Measurements from ENCODE around the gene FOXO3. TPM values are rescaled to one million over a fixed set of nuclear protein-coding genes. Genes with fewer than 3 reads are reported as not detected.
"Not testable (repeated sequence)": the region's sequence is repeated elsewhere in the genome, so short reads cannot be mapped to it uniquely, and the experiment has no call there.

FOXO3 gene
- total and polyA plus RNA-seq, 4 donors, result 32.1 to 46.5 (median 40.6) TPM

DNA sequence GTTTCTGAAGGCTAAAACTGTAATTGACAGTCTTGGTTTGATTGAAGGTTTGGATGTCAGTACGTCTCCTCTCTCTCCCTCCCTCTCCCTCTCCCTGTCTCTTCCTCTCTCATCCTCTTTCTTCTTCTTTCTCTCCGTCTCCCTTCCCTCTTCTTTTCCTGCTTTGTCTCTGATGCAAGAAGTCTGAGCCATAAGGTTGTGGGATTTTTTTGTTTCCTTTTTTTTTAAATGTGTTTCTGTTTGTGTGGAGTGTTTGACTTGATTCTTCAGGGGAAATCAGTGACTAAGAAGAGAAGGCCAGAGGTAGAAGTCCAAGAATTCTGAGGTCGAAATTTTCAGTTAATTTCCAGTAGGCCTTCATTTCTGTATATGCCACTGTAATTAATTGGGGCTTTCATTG is 111.9 kb downstream of the FOXO3 start:
- Histone ChIP-seq H3K27ac (ENCODE audit: low read depth, low read length) (no peak overlapping the region), H3K27me3 (ENCODE audit: control insufficient read depth, insufficient read depth, low read length) (no peaks in the 10 kb centered on the region), H3K36me3 (ENCODE audit: control insufficient read depth, insufficient read depth, low read length) (no peaks in the 10 kb centered on the region), H3K9me3 (ENCODE audit: control insufficient read depth, insufficient read depth, low read length) (no peaks in the 10 kb centered on the region), H3K4me3 (ENCODE audit: low read depth, low read length) (no peak overlapping the region), H3K4me1 (ENCODE audit: control insufficient read depth, insufficient read depth, low read length) (peaks cover 18% of the 10 kb centered on the region)
- 89% methylated on average over 1 of the region's 3 CpGs for WGBS (ENCODE audit: insufficient coverage)
- no peak for DNase-seq (ENCODE audit: low read depth in 4 of 6, low spot score in 6 of 6)

GRCh38 chr6:108673153-108673552 is 112.4 kb downstream of the FOXO3 start:
- Histone ChIP-seq H3K4me3 (ENCODE audit: low read depth, low read length) (no peak overlapping the region), H3K9me3 (ENCODE audit: control insufficient read depth, insufficient read depth, low read length) (no peaks in the 10 kb centered on the region), H3K27ac (ENCODE audit: low read depth, low read length) (no peak overlapping the region), H3K27me3 (ENCODE audit: control insufficient read depth, insufficient read depth, low read length) (no peaks in the 10 kb centered on the region), H3K36me3 (ENCODE audit: control insufficient read depth, insufficient read depth, low read length) (no peaks in the 10 kb centered on the region), H3K4me1 (ENCODE audit: control insufficient read depth, insufficient read depth, low read length) (peaks cover 16% of the 10 kb centered on the region)
- WGBS (ENCODE audit: insufficient coverage), result 91% methylated on average over 4 of the region's 6 CpGs
- DNase-seq (ENCODE audit: low read depth in 4 of 6, low spot score in 6 of 6), result no peak

GRCh38 chr6:108673602-108674001 is 112.9 kb downstream of the FOXO3 start:
- 22% methylated on average over 1 of the region's 2 CpGs for WGBS (ENCODE audit: insufficient coverage)
- no peak for DNase-seq (ENCODE audit: low read depth in 4 of 6, low spot score in 6 of 6)
- no peaks in the 10 kb centered on the region for H3K36me3 ChIP-seq (ENCODE audit: control insufficient read depth, insufficient read depth, low read length)
- H3K27ac ChIP-seq (ENCODE audit: low read depth, low read length), result no peak overlapping the region
- peaks cover 14% of the 10 kb centered on the region for H3K4me1 ChIP-seq (ENCODE audit: control insufficient read depth, insufficient read depth, low read length)
- H3K4me3 ChIP-seq (ENCODE audit: low read depth, low read length), result no peak overlapping the region
- no peaks in the 10 kb centered on the region for H3K27me3 ChIP-seq (ENCODE audit: control insufficient read depth, insufficient read depth, low read length)
- no peaks in the 10 kb centered on the region for H3K9me3 ChIP-seq (ENCODE audit: control insufficient read depth, insufficient read depth, low read length)

DNA sequence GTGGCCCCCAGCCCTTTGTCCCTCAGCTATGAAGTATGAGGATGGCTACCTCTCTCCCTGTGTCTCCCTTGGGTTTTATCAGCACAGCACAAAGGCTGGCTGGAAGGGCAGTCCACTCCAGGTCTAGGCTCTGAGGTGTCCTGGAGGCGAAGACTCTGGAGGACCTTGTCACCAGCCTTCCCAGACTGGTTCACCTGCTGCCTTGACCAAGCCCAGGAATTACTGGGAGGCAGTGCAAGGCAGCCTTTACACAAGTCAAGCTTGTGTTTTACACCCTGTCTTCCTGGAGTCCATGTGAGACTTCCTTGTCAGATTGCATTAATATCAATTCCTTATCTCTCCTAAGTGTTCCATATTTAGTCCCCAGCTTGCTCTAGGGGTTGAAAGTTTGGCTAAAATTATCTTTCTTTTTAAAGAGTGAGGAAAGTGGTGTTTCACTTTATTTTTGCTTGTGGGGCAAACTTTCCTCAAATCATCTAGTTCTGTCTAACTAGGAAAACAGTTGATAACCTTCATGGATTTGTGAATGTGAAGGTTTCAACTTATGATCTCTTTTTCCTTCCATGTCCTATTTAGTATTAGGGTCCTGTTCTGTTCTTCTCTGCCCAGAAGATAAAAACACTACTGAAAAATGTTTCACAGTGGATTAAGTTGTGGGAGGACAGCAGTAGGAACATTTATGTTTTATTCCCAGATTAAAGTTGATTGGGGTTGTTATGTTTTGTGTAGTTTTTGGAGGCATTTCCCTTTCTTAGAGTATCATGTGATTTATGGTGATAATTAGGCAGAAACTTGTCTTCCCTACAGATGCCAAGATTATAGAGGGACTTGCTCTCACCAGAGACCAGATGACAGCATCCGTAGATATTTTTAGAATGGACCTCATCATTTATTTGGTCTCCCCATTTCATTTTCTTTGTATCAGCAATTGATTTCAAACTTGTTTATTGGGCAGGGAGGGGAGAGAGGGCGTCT is 114.8 kb downstream of the FOXO3 start:
- H3K4me3 ChIP-seq (ENCODE audit: low read depth, low read length), result no peak overlapping the region
- 100% methylated on average over 1 of the region's 3 CpGs for WGBS (ENCODE audit: insufficient coverage)
- H3K4me1 ChIP-seq (ENCODE audit: control insufficient read depth, insufficient read depth, low read length), result peaks cover 14% of the 10 kb centered on the region
- H3K27ac ChIP-seq (ENCODE audit: low read depth, low read length), result no peak overlapping the region
- H3K36me3 ChIP-seq (ENCODE audit: control insufficient read depth, insufficient read depth, low read length), result no peaks in the 10 kb centered on the region
- H3K27me3 ChIP-seq (ENCODE audit: control insufficient read depth, insufficient read depth, low read length), result no peaks in the 10 kb centered on the region
- no peak for DNase-seq (ENCODE audit: low read depth in 4 of 6, low spot score in 6 of 6)
- no peaks in the 10 kb centered on the region for H3K9me3 ChIP-seq (ENCODE audit: control insufficient read depth, insufficient read depth, low read length)

DNA sequence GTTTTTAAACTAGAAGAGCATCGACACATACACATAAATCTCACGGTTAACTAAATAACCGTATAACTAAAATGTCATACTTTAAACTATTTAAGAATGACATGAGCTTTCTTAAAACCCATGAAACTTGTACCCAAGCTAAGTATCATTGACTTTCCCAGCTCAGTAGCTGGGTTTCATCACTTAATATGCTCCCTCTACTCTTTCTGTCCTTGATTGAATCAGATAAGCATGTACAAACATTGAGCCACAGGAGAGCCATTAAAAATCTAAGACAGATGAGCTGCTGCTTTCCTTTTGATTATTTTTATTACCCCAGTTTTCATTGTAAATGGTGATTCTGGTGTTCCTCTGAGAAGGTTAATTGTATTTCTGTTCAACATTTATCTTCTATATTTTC is 115.8 kb downstream of the FOXO3 start:
- Histone ChIP-seq H3K36me3 (ENCODE audit: control insufficient read depth, insufficient read depth, low read length) (no peaks in the 10 kb centered on the region), H3K27me3 (ENCODE audit: control insufficient read depth, insufficient read depth, low read length) (no peaks in the 10 kb centered on the region), H3K4me3 (ENCODE audit: low read depth, low read length) (no peak overlapping the region), H3K27ac (ENCODE audit: low read depth, low read length) (no peak overlapping the region), H3K4me1 (ENCODE audit: control insufficient read depth, insufficient read depth, low read length) (peaks cover 8% of the 10 kb centered on the region), H3K9me3 (ENCODE audit: control insufficient read depth, insufficient read depth, low read length) (no peaks in the 10 kb centered on the region)
- 60% methylated on average over 1 of the region's 3 CpGs for WGBS (ENCODE audit: insufficient coverage)
- peak in 1 of 6 donors; percentile 68 for DNase-seq (ENCODE audit: low read depth in 4 of 6, low spot score in 6 of 6)

GRCh38 chr6:108677357-108677756 is 116.6 kb downstream of the FOXO3 start:
- peaks cover 8% of the 10 kb centered on the region for H3K4me1 ChIP-seq (ENCODE audit: control insufficient read depth, insufficient read depth, low read length)
- H3K4me3 ChIP-seq (ENCODE audit: low read depth, low read length), result no peak overlapping the region
- no peaks in the 10 kb centered on the region for H3K9me3 ChIP-seq (ENCODE audit: control insufficient read depth, insufficient read depth, low read length)
- no peaks in the 10 kb centered on the region for H3K36me3 ChIP-seq (ENCODE audit: control insufficient read depth, insufficient read depth, low read length)
- H3K27me3 ChIP-seq (ENCODE audit: control insufficient read depth, insufficient read depth, low read length), result no peaks in the 10 kb centered on the region
- WGBS (ENCODE audit: insufficient coverage), result no CpG with 5 or more reads among the region's 3 CpGs
- DNase-seq (ENCODE audit: low read depth in 4 of 6, low spot score in 6 of 6), result peak in 1 of 6 donors; percentile 33
- H3K27ac ChIP-seq (ENCODE audit: low read depth, low read length), result no peak overlapping the region

DNA sequence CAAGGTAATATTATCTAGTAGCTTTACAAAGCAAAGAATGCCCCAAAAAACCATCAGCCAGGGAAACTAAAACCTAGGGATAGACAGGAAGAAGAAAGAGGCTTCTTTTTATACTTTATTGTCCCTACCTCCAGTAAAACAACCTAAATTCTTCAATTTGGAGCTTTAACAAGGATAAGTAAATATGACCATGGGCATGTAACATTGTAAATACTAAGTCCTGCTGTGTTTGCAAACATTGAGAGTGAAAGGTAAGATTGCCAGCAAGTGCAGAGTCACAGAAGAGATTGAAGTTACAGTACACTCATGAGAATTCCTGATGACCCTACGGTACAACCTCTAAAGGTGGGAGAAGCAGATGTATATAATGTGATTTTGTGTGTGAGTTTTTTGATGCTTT is 117.2 kb downstream of the FOXO3 start:
- Histone ChIP-seq H3K27me3 (ENCODE audit: control insufficient read depth, insufficient read depth, low read length) (no peaks in the 10 kb centered on the region), H3K4me3 (ENCODE audit: low read depth, low read length) (no peak overlapping the region), H3K9me3 (ENCODE audit: control insufficient read depth, insufficient read depth, low read length) (no peaks in the 10 kb centered on the region), H3K36me3 (ENCODE audit: control insufficient read depth, insufficient read depth, low read length) (no peaks in the 10 kb centered on the region), H3K27ac (ENCODE audit: low read depth, low read length) (no peak overlapping the region), H3K4me1 (ENCODE audit: control insufficient read depth, insufficient read depth, low read length) (peaks cover 8% of the 10 kb centered on the region)
- no peak for DNase-seq (ENCODE audit: low read depth in 4 of 6, low spot score in 6 of 6)
- WGBS (ENCODE audit: insufficient coverage), result no CpG with 5 or more reads among the region's 1 CpG

GRCh38 chr6:108680314-108680713 is 119.6 kb downstream of the FOXO3 start:
- not testable (repeated sequence) for H3K4me1 ChIP-seq (ENCODE audit: control insufficient read depth, insufficient read depth, low read length); H3K27ac ChIP-seq (ENCODE audit: low read depth, low read length)
- WGBS (ENCODE audit: insufficient coverage), result 79% methylated on average over 6 of the region's 9 CpGs

DNA sequence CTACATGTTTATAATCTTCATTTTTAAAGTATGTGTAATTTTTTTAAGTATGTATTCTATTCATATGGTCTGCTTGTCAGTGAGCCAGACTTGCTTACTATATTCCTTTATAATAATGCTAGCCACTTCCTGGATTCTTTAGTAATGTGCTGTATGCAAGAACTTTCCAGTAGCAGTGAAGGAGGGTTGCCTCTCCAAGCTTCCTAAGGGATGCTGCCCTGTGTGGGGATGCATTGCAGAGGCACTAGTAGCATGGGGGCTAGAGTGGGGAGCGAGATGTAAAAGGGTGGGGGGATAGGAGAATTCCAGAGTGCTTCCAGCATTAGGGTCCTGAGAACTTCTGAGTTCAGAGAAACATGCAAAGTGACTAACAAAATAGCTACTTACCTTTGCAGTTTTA is 121.0 kb downstream of the FOXO3 start:
- not testable (repeated sequence) for H3K9me3 ChIP-seq (ENCODE audit: control insufficient read depth, insufficient read depth, low read length); H3K36me3 ChIP-seq (ENCODE audit: control insufficient read depth, insufficient read depth, low read length); H3K4me3 ChIP-seq (ENCODE audit: low read depth, low read length); DNase-seq (ENCODE audit: low read depth in 4 of 6, low spot score in 6 of 6); H3K4me1 ChIP-seq (ENCODE audit: control insufficient read depth, insufficient read depth, low read length); H3K27me3 ChIP-seq (ENCODE audit: control insufficient read depth, insufficient read depth, low read length); H3K27ac ChIP-seq (ENCODE audit: low read depth, low read length)
- no CpG with 5 or more reads among the region's 1 CpG for WGBS (ENCODE audit: insufficient coverage)

More at GRCh38 chr6:108680314-108680713, 119.6 kb downstream of the FOXO3 start:
- not testable (repeated sequence) for H3K36me3 ChIP-seq (ENCODE audit: control insufficient read depth, insufficient read depth, low read length); H3K27me3 ChIP-seq (ENCODE audit: control insufficient read depth, insufficient read depth, low read length); DNase-seq (ENCODE audit: low read depth in 4 of 6, low spot score in 6 of 6); H3K9me3 ChIP-seq (ENCODE audit: control insufficient read depth, insufficient read depth, low read length); H3K4me3 ChIP-seq (ENCODE audit: low read depth, low read length)

Measured in spinal cord (tissue), 10 donors.